ENCODE measurements around the gene MTUS2.

MTUS2 gene

GRCh38 chr13:29039212-29039611, 219.1 kb downstream of the MTUS2 start:
- DNase-seq, result no peak

- no peak for DNase-seq
Observed at GRCh38 chr13:29046588-29046987, 226.4 kb downstream of the MTUS2 start.

GRCh38 chr13:29049524-29049923, 229.4 kb downstream of the MTUS2 start:
- no peak for DNase-seq

GRCh38 chr13:29050719-29051118, 230.6 kb downstream of the MTUS2 start:
- DNase-seq, result no peak

- DNase-seq, result peak; percentile 80
Observed at GRCh38 chr13:29059800-29060199, 239.7 kb downstream of the MTUS2 start.

GRCh38 chr13:29065142-29065541, 245.0 kb downstream of the MTUS2 start:
- no peak for DNase-seq

- DNase-seq, result no peak
Observed at GRCh38 chr13:29067306-29067945, 247.3 kb downstream of the MTUS2 start.

GRCh38 chr13:29073755-29074154, 253.6 kb downstream of the MTUS2 start:
- peak; percentile 44 for DNase-seq

- no peak for DNase-seq
Observed at GRCh38 chr13:29077051-29077813, 257.1 kb downstream of the MTUS2 start.

- DNase-seq, result no peak
Observed at GRCh38 chr13:29081036-29081435, 260.9 kb downstream of the MTUS2 start.

GRCh38 chr13:29081697-29082440, 261.7 kb downstream of the MTUS2 start:
- DNase-seq, result no peak

- DNase-seq, result no peak
Observed at GRCh38 chr13:29099781-29100406, 279.8 kb downstream of the MTUS2 start.

GRCh38 chr13:29100758-29101157, 280.6 kb downstream of the MTUS2 start:
- no peak for DNase-seq

GRCh38 chr13:29101409-29101808, 281.3 kb downstream of the MTUS2 start:
- no peak for DNase-seq

GRCh38 chr13:29101905-29102304, 281.8 kb downstream of the MTUS2 start:
- no peak for DNase-seq

- DNase-seq, result no peak
Observed at GRCh38 chr13:29103065-29103800, 283.1 kb downstream of the MTUS2 start.

- no peak for DNase-seq
Observed at GRCh38 chr13:29104461-29104860, 284.3 kb downstream of the MTUS2 start.

GRCh38 chr13:29105779-29106178, 285.6 kb downstream of the MTUS2 start:
- no peak for DNase-seq

GRCh38 chr13:29106651-29107050, 286.5 kb downstream of the MTUS2 start:
- DNase-seq, result no peak

GRCh38 chr13:29108068-29108786, 288.1 kb downstream of the MTUS2 start:
- no peak for DNase-seq

- no peak for DNase-seq
Observed at GRCh38 chr13:29109987-29110386, 289.8 kb downstream of the MTUS2 start.

GRCh38 chr13:29111446-29111845, 291.3 kb downstream of the MTUS2 start:
- DNase-seq, result no peak

Measured in NCI-H345 (cell line).